GM13976 (cell line): ENCODE results near the gene USP14.

Source experiments
- DNase-seq: peaks from one replicate; pipeline ENCODE4 v3.0.0; 2012; ENCODE audit warnings: low spot score
- CTCF ChIP-seq: IDR thresholded peaks from 2 replicates; pipeline ENCODE4 v1.5.1; 2012; ENCODE audit warnings: borderline replicate concordance, mild to moderate bottlenecking; ENCODE audit not compliant: insufficient read depth; ENCODE audit errors: extremely low read depth, missing control alignments, control extremely low read depth
- in situ Hi-C: fragments of 300-500 bp; cut with MboI; formaldehyde crosslinking; loops from one replicate; pipeline ENCODE4 v1.12.0; 2022; ENCODE audit warnings: low sequenced_read_pairs, mixed read lengths, inconsistent platforms; ENCODE audit not compliant: unreplicated experiment

The USP14 gene

GRCh38 chr18:227902-228301 is 69.5 kb downstream of the USP14 start:
- no peak for TF ChIP-seq CTCF
- in situ Hi-C loops = no loop called here
- no peak for DNase-seq

- in situ Hi-C loops = no loop called here
- DNase-seq = no peak
- TF ChIP-seq CTCF = no peak
Measured at GRCh38 chr18:228586-228985, 70.2 kb downstream of the USP14 start.

GRCh38 chr18:231563-231962 is 73.2 kb downstream of the USP14 start:
- TF ChIP-seq CTCF = no peak
- no peak for DNase-seq
- in situ Hi-C loops = no loop called here

- in situ Hi-C loops = no loop called here
- no peak for TF ChIP-seq CTCF
- no peak for DNase-seq
Measured at GRCh38 chr18:240175-240574, 81.8 kb downstream of the USP14 start.

- DNase-seq = no peak
- TF ChIP-seq CTCF = no peak
- in situ Hi-C loops = no loop called here
Measured at GRCh38 chr18:245282-245847, 87.0 kb downstream of the USP14 start.

- TF ChIP-seq CTCF = no peak
- no peak for DNase-seq
- in situ Hi-C loops = no loop called here
Measured at GRCh38 chr18:248053-248452, 89.7 kb downstream of the USP14 start.

GRCh38 chr18:250685-251084 is 92.3 kb downstream of the USP14 start:
- in situ Hi-C loops = no loop called here
- no peak for DNase-seq
- TF ChIP-seq CTCF = no peak
